WTC11 (cell line): ENCODE measurements around the gene HSD17B14.

Experiments used
- AFF4 ChIP-seq: sonication (generic); formaldehyde crosslinking; IDR thresholded peaks from 2 replicates; pipeline ENCODE4 v1.8.1; 2023; ENCODE audit warnings: mild to moderate bottlenecking, missing genetic modification reagents, borderline replicate concordance
- ATF2 ChIP-seq: sonication (generic); formaldehyde crosslinking; IDR thresholded peaks from 2 replicates; pipeline ENCODE4 v1.8.1; 2022; ENCODE audit warnings: low read depth, missing genetic modification reagents, borderline replicate concordance
- CBFB ChIP-seq: sonication (generic); formaldehyde crosslinking; IDR thresholded peaks from 2 replicates; pipeline ENCODE4 v1.8.1; 2022; ENCODE audit warnings: mild to moderate bottlenecking, low read depth, missing genetic modification reagents
- CTCF ChIP-seq: fragments of 200-600 bp; IDR thresholded peaks from 2 replicates; pipeline ENCODE4 v1.8.0; 2022; ENCODE audit warnings: antibody characterized with exemption
- ESRRA ChIP-seq: sonication (generic); formaldehyde crosslinking; IDR thresholded peaks from 2 replicates; pipeline ENCODE4 v1.8.1; 2022; ENCODE audit warnings: mild to moderate bottlenecking, missing genetic modification reagents, borderline replicate concordance
- MLX ChIP-seq: sonication (generic); formaldehyde crosslinking; IDR thresholded peaks from 2 replicates; pipeline ENCODE4 v1.8.1; 2023; ENCODE audit warnings: mild to moderate bottlenecking, missing genetic modification reagents, moderate library complexity
- NFE2L1 ChIP-seq: sonication (generic); formaldehyde crosslinking; IDR thresholded peaks from 2 replicates; pipeline ENCODE4 v1.8.1; 2023; ENCODE audit warnings: missing genetic modification reagents
- NR2C2 ChIP-seq: sonication (generic); formaldehyde crosslinking; IDR thresholded peaks from 2 replicates; pipeline ENCODE4 v1.8.0; 2022; ENCODE audit warnings: mild to moderate bottlenecking, missing genetic modification reagents
- RELA ChIP-seq: sonication (generic); formaldehyde crosslinking; IDR thresholded peaks from 2 replicates; pipeline ENCODE4 v1.8.1; 2022; ENCODE audit warnings: missing genetic modification reagents, mild to moderate bottlenecking, borderline replicate concordance
- STAT6 ChIP-seq: sonication (generic); formaldehyde crosslinking; conservative IDR thresholded peaks from 2 replicates; pipeline ENCODE4 v1.8.1; 2023; ENCODE audit warnings: mild to moderate bottlenecking, low read depth, missing genetic modification reagents, moderate library complexity
- TCF7 ChIP-seq: sonication (generic); formaldehyde crosslinking; IDR thresholded peaks from 2 replicates; pipeline ENCODE4 v1.8.0; 2022; ENCODE audit warnings: mild to moderate bottlenecking, low read depth, missing genetic modification reagents, moderate library complexity
- TP53 ChIP-seq: sonication (generic); formaldehyde crosslinking; IDR thresholded peaks from 2 replicates; pipeline ENCODE4 v1.8.1; 2023; ENCODE audit warnings: mild to moderate bottlenecking, missing genetic modification reagents
- ZBTB21 ChIP-seq: sonication (generic); formaldehyde crosslinking; IDR thresholded peaks from 2 replicates; pipeline ENCODE4 v1.8.1; 2023; ENCODE audit warnings: mild to moderate bottlenecking, missing genetic modification reagents, borderline replicate concordance
- ZNF317 ChIP-seq: sonication (generic); formaldehyde crosslinking; IDR thresholded peaks from 2 replicates; pipeline ENCODE4 v1.8.1; 2023; ENCODE audit warnings: low read depth, mild to moderate bottlenecking, moderate library complexity, missing genetic modification reagents, borderline replicate concordance

- TF ChIP-seq MLX (CRISPR knock-in tag) (no peak), CTCF (no peak), ATF2 (CRISPR knock-in tag) (no peak), TP53 (CRISPR knock-in tag) (no peak), NR2C2 (CRISPR knock-in tag) (no peak), ESRRA (CRISPR knock-in tag) (no peak), STAT6 (CRISPR knock-in tag) (no peak), AFF4 (CRISPR knock-in tag) (no peak), RELA (CRISPR knock-in tag) (no peak), NFE2L1 (CRISPR knock-in tag) (no peak), TCF7 (CRISPR knock-in tag) (no peak), CBFB (CRISPR knock-in tag) (no peak), ZBTB21 (CRISPR knock-in tag) (no peak), ZNF317 (CRISPR knock-in tag) (no peak)
Measured at GRCh38 chr19:48862827-48863226, 26.5 kb upstream of the HSD17B14 start.
